CD8-positive, alpha-beta memory T cell (primary cell): ENCODE data around the gene CDKN2AIPNL. TPM values are rescaled to one million over a fixed set of nuclear protein-coding genes. Genes with fewer than 3 reads are reported as not detected.

Experiments used
- CTCF ChIA-PET: fragments of 350-600 bp; sonication (Branson Sonifier 250); formaldehyde crosslinking; loops from one replicate; lab custom pipeline; 2021; ENCODE audit warnings: antibody characterized with exemption; lab: Charles Lee
- POLR2A ChIA-PET: fragments of 350-600 bp; sonication (Branson Sonifier 250); formaldehyde crosslinking; loops from one replicate; lab custom pipeline; 2021; ENCODE audit warnings: antibody characterized with exemption; lab: Charles Lee
- DNase-seq, 5 donors: peaks; one replicate each; pipeline versions ENCODE4 v3.0.0 to v3.0.0-alpha.2; 2020 to 2022; ENCODE audit warnings: mixed read lengths in 1 of 5
- H3K27ac ChIP-seq: one replicate; pipeline ENCODE4 v1.7.0; 2013; ENCODE audit warnings: low read depth, mild to moderate bottlenecking, low read length, moderate library complexity
- H3K27me3 ChIP-seq: 2 replicates; pipeline ENCODE4 v1.7.0; 2013; ENCODE audit warnings: low read length, mild to moderate bottlenecking; ENCODE audit not compliant: insufficient read depth, poor library complexity, severe bottlenecking
- H3K36me3 ChIP-seq: 2 replicates; pipeline ENCODE4 v1.7.0; 2013; ENCODE audit warnings: mild to moderate bottlenecking, low read length, moderate library complexity; ENCODE audit not compliant: insufficient read depth
- H3K4me1 ChIP-seq: 2 replicates; pipeline ENCODE4 v1.7.0; 2013; ENCODE audit warnings: mild to moderate bottlenecking, low read length, moderate library complexity; ENCODE audit not compliant: insufficient read depth
- H3K4me3 ChIP-seq: 2 replicates; pipeline ENCODE4 v1.7.0; 2013; ENCODE audit warnings: mild to moderate bottlenecking, low read length
- H3K9me3 ChIP-seq: 2 replicates; pipeline ENCODE4 v1.7.0; 2013; ENCODE audit warnings: mild to moderate bottlenecking, low read length
- H3K27ac Mint-ChIP-seq, 8 donors: one replicate each; pipeline ENCODE4 v1.8.0; 2020 to 2021; ENCODE audit warnings: mixed read lengths in 8 of 8, mild to moderate bottlenecking in 6 of 8, inconsistent platforms in 3 of 8, moderate library complexity in 3 of 8
- H3K27me3 Mint-ChIP-seq, 2 donors: one replicate each; pipeline ENCODE4 v1.8.0; 2020 to 2021; ENCODE audit warnings: mixed read lengths in 2 of 2, mild to moderate bottlenecking in 1 of 2, moderate library complexity in 1 of 2
- H3K36me3 Mint-ChIP-seq, 3 donors: one replicate each; pipeline ENCODE4 v1.8.0; 2020 to 2021; ENCODE audit warnings: mixed read lengths in 3 of 3, inconsistent platforms in 1 of 3, mild to moderate bottlenecking in 1 of 3
- H3K4me1 Mint-ChIP-seq, 3 donors: one replicate each; pipeline ENCODE4 v1.8.0; 2020 to 2021; ENCODE audit warnings: mixed read lengths in 3 of 3, inconsistent platforms in 1 of 3, mild to moderate bottlenecking in 1 of 3
- H3K4me3 Mint-ChIP-seq, 7 donors: one replicate each; pipeline ENCODE4 v1.8.0; 2020 to 2021; ENCODE audit warnings: mixed read lengths in 7 of 7, mild to moderate bottlenecking in 6 of 7, moderate library complexity in 4 of 7, inconsistent platforms in 2 of 7
- H3K9me3 Mint-ChIP-seq, 5 donors: one replicate each; pipeline ENCODE4 v1.8.0; 2020 to 2022; ENCODE audit warnings: mixed read lengths in 5 of 5, mild to moderate bottlenecking in 3 of 5, moderate library complexity in 2 of 5, inconsistent platforms in 1 of 5
- polyA plus RNA-seq: library from polyadenylated mRNA; unstranded; fragments of 300-500 nt; fragmentation: Illumina TruSeq; gene quantifications from one replicate; pipeline ENCODE4 v1.2.3, GENCODE V29; 2021
- total RNA-seq, 2 experiments: library from RNA; stranded (reverse); gene quantifications; one replicate each; pipeline ENCODE4 v1.2.3, GENCODE V29; 2021

The CDKN2AIPNL gene
- total and polyA plus RNA-seq, 3 experiments from 2014 or later: 29.6 to 42.2 (median 42.1) TPM

- CTCF ChIA-PET: interaction anchor here (0.8 to 2.4 kb wide), 26 partner anchors 10 to 347 kb away, joined by 3 to 24 read pairs (median 5); partner anchors contain the start of genes CAMLG, DDX46 and UBE2B
- H3K36me3 Mint-ChIP-seq: peaks cover 0 to 28% (median 6%) of the 10 kb centered on the region in 3 donors
- Histone ChIP-seq H3K36me3 (no peaks in the 10 kb centered on the region), H3K27ac (peak overlapping the region; percentile 81), H3K4me1 (peaks cover 27% of the 10 kb centered on the region), H3K9me3 (no peaks in the 10 kb centered on the region), H3K27me3 (no peaks in the 10 kb centered on the region), H3K4me3 (peak overlapping the region; percentile 90)
- no peak for DNase-seq
- H3K4me3 Mint-ChIP-seq: peak overlapping the region; percentile 91 to 97 (median 92)
- H3K27ac Mint-ChIP-seq: peak overlapping the region; percentile 50 to 98 (median 90)
- H3K9me3 Mint-ChIP-seq: no peaks in the 10 kb centered on the region
- H3K4me1 Mint-ChIP-seq: peaks cover 29 to 59% (median 49%) of the 10 kb centered on the region in 3 donors
- POLR2A ChIA-PET: interaction anchor here (0.8 to 4.7 kb wide), 7 partner anchors 15 to 184 kb away, joined by 3 to 67 read pairs (median 3); partner anchors contain the start of genes JADE2 and UBE2B
- H3K27me3 Mint-ChIP-seq: peaks cover 0 to 2% of the 10 kb centered on the region in 2 donors
Measured at GRCh38 chr5:134410822-134411221, 859 bp downstream of the CDKN2AIPNL start.

DNA sequence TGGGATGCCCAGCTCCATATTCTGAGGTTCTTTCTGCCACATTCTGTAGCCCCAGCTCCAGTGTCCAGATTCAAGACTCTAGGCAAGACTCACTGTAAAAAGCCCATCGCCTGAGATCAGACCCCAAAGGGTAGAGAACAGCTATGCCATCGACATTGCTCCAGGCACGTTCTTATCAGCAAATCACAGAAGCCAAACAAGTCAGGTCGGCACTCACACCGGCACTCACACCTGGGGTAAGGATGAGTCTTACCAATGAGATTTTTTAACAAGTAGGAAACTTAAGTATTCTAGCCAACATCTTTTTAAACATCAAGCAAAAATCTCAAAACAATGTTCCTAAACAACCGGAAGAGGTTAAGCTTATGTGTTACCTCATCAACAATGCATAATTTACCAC lies 2.4 kb downstream of the CDKN2AIPNL start:
- Histone ChIP-seq H3K36me3 (no peaks in the 10 kb centered on the region), H3K27me3 (no peaks in the 10 kb centered on the region), H3K4me3 (no peak overlapping the region), H3K9me3 (no peaks in the 10 kb centered on the region), H3K27ac (no peak overlapping the region), H3K4me1 (peaks cover 27% of the 10 kb centered on the region)
- Mint-ChIP-seq H3K27me3 (peaks cover 0 to 2% of the 10 kb centered on the region in 2 donors), H3K4me1 (peaks cover 29 to 59% (median 49%) of the 10 kb centered on the region in 3 donors), H3K9me3 (no peaks in the 10 kb centered on the region), H3K27ac (peak overlapping the region in 7 of 8 donors; percentile 9 to 92 (median 64)), H3K36me3 (peaks cover 0 to 31% (median 6%) of the 10 kb centered on the region in 3 donors), H3K4me3 (peak overlapping the region; percentile 12 to 97 (median 45))
- no peak for DNase-seq
- ChIA-PET POLR2A (interaction anchor here (1.1 to 1.5 kb wide), 3 partner anchors 37 to 117 kb away, joined by 3 to 7 read pairs (median 5); no protein-coding TSS in a partner anchor), CTCF (interaction anchor here (1.6 to 2.6 kb wide), 2 partner anchors 38 to 145 kb away, joined by 5 to 6 read pairs; partner anchors contain the start of gene UBE2B)

DNA sequence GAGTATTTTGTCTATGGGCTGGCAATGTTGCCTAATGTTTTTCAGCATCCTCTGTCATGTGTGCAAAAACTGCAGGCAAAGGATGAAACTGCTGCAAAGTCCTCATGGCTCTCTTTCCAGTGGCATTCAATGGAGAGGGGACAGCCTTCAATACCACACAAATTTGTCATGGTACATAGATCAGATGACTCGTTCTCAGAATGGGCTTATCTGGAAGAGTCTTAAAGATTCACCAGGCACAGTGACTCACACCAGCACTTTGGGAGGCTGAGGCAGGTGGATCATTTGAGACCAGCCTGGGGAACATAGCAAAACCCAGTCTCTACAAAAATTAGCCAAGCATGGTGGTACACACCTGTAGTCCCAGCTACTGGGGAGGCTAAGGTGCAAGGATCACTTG lies 5.3 kb downstream of the CDKN2AIPNL start:
- CTCF ChIA-PET: interaction anchor here (1.4 kb wide), 1 partner anchor 25 kb away, joined by 3 read pairs; no protein-coding TSS in a partner anchor
- H3K36me3 ChIP-seq: no peaks in the 10 kb centered on the region
- no peak overlapping the region for H3K27ac ChIP-seq
- H3K4me1 Mint-ChIP-seq: peaks cover 20 to 41% (median 34%) of the 10 kb centered on the region in 3 donors
- H3K27me3 Mint-ChIP-seq: peaks cover 0 to 2% of the 10 kb centered on the region in 2 donors
- peak overlapping the region in 2 of 8 donors; percentile 39 to 40 for H3K27ac Mint-ChIP-seq
- H3K36me3 Mint-ChIP-seq: peaks cover 0 to 45% (median 11%) of the 10 kb centered on the region in 3 donors
- H3K4me3 ChIP-seq: no peak overlapping the region
- POLR2A ChIA-PET: no interaction called here
- peak overlapping the region in 1 of 7 donors; percentile 30 for H3K4me3 Mint-ChIP-seq
- no peaks in the 10 kb centered on the region for H3K9me3 ChIP-seq
- H3K9me3 Mint-ChIP-seq: no peaks in the 10 kb centered on the region
- no peaks in the 10 kb centered on the region for H3K27me3 ChIP-seq
- no peak for DNase-seq
- peaks cover 21% of the 10 kb centered on the region for H3K4me1 ChIP-seq

DNA sequence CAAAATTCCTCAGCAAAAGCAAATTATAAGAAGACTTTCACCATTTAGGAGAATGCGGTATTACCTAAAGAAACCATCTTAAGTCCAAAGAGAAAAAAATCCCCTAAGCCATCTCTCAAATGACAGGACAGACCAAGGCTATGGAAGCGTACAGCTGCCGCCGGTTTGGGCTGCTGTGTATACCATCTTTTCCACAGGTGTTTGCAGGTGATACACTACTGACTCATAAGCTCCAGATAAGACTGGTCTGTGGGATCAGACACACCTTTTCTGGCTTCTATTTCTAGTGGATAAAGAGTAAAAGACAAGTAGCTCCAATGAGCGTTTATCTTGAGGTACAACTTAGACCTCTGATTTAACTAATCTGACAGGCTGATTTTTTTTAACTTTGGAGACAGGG lies 7.7 kb downstream of the CDKN2AIPNL start:
- no peak for DNase-seq
- Histone ChIP-seq H3K4me1 (no peaks in the 10 kb centered on the region), H3K27me3 (no peaks in the 10 kb centered on the region), H3K27ac (no peak overlapping the region), H3K9me3 (no peaks in the 10 kb centered on the region), H3K36me3 (no peaks in the 10 kb centered on the region), H3K4me3 (no peak overlapping the region)
- peaks cover 0 to 16% (median 9%) of the 10 kb centered on the region in 3 donors for H3K4me1 Mint-ChIP-seq
- H3K9me3 Mint-ChIP-seq: no peaks in the 10 kb centered on the region
- ChIA-PET CTCF (no interaction called here), POLR2A (interaction anchor here (0.5 kb wide), 1 partner anchor 121 kb away, joined by 3 read pairs; no protein-coding TSS in a partner anchor)
- H3K27me3 Mint-ChIP-seq: no peaks in the 10 kb centered on the region
- no peak overlapping the region for H3K4me3 Mint-ChIP-seq
- H3K36me3 Mint-ChIP-seq: peaks cover 0 to 46% (median 13%) of the 10 kb centered on the region in 3 donors
- H3K27ac Mint-ChIP-seq: peak overlapping the region in 1 of 8 donors; percentile 29

GRCh38 chr5:134398609-134399155 lies 13.0 kb downstream of the CDKN2AIPNL start:
- DNase-seq: no peak
- Histone ChIP-seq H3K27ac (no peak overlapping the region), H3K9me3 (no peaks in the 10 kb centered on the region), H3K4me1 (no peaks in the 10 kb centered on the region), H3K4me3 (no peak overlapping the region), H3K27me3 (no peaks in the 10 kb centered on the region), H3K36me3 (no peaks in the 10 kb centered on the region)
- H3K4me3 Mint-ChIP-seq: no peak overlapping the region
- H3K27me3 Mint-ChIP-seq: no peaks in the 10 kb centered on the region
- CTCF ChIA-PET: no interaction called here
- H3K9me3 Mint-ChIP-seq: no peaks in the 10 kb centered on the region
- H3K4me1 Mint-ChIP-seq: peaks cover 0 to 2% (median 0%) of the 10 kb centered on the region in 3 donors
- peaks cover 0 to 67% (median 15%) of the 10 kb centered on the region in 3 donors for H3K36me3 Mint-ChIP-seq
- H3K27ac Mint-ChIP-seq: peak overlapping the region in 4 of 8 donors; percentile 11 to 78 (median 60)
- POLR2A ChIA-PET: no interaction called here

DNA sequence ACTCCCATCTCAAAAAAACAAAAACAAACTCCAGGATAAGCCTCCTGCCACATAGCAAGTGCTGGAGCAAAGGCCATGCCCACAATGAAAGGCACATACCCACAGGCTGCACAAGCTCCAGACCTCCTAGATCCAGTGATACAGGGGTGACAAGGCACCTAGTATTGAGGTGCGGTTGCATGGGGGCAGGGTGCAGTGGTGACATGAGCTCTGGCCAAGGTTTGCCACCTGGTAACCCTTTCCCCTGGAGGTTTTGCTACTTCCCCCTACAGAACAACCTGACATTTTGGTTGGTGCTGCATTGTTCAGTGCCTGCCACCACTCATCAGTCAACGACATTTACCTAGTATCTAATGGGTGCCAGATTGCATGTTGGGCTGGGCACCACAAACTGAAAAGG lies 14.5 kb downstream of the CDKN2AIPNL start:
- no peaks in the 10 kb centered on the region for H3K9me3 Mint-ChIP-seq
- no peak for DNase-seq
- peaks cover 0 to 74% (median 16%) of the 10 kb centered on the region in 3 donors for H3K36me3 Mint-ChIP-seq
- peak overlapping the region in 3 of 8 donors; percentile 6 to 48 (median 33) for H3K27ac Mint-ChIP-seq
- ChIA-PET CTCF (interaction anchor here (2.2 kb wide), 1 partner anchor 14 kb away, joined by 8 read pairs; the partner anchor contains the start of gene CDKN2AIPNL), POLR2A (no interaction called here)
- H3K27me3 ChIP-seq: no peaks in the 10 kb centered on the region
- H3K27ac ChIP-seq: no peak overlapping the region
- H3K4me1 ChIP-seq: no peaks in the 10 kb centered on the region
- no peak overlapping the region for H3K4me3 Mint-ChIP-seq
- H3K27me3 Mint-ChIP-seq: no peaks in the 10 kb centered on the region
- no peaks in the 10 kb centered on the region for H3K9me3 ChIP-seq
- no peak overlapping the region for H3K4me3 ChIP-seq
- H3K36me3 ChIP-seq: peaks cover 4% of the 10 kb centered on the region
- H3K4me1 Mint-ChIP-seq: peaks cover 0 to 2% (median 0%) of the 10 kb centered on the region in 3 donors

- H3K36me3 ChIP-seq: peaks cover 13% of the 10 kb centered on the region
- no peak for DNase-seq
- Mint-ChIP-seq H3K27ac (peak overlapping the region in 2 of 8 donors; percentile 22 to 26), H3K27me3 (no peaks in the 10 kb centered on the region), H3K4me1 (peaks cover 0 to 2% (median 1%) of the 10 kb centered on the region in 3 donors), H3K9me3 (no peaks in the 10 kb centered on the region), H3K36me3 (peaks cover 0 to 76% (median 13%) of the 10 kb centered on the region in 3 donors), H3K4me3 (no peak overlapping the region)
- POLR2A ChIA-PET: interaction anchor here (1.1 kb wide), 2 partner anchors 15 to 24 kb away, joined by 3 read pairs; partner anchors contain the start of gene CDKN2AIPNL
- H3K9me3 ChIP-seq: no peaks in the 10 kb centered on the region
- H3K4me3 ChIP-seq: no peak overlapping the region
- H3K4me1 ChIP-seq: no peaks in the 10 kb centered on the region
- CTCF ChIA-PET: interaction anchor here (1.3 to 2.2 kb wide), 2 partner anchors 15 to 181 kb away, joined by 3 to 8 read pairs; partner anchors contain the start of gene CDKN2AIPNL
- H3K27ac ChIP-seq: no peak overlapping the region
- H3K27me3 ChIP-seq: no peaks in the 10 kb centered on the region
Measured at GRCh38 chr5:134396274-134396673, 15.4 kb downstream of the CDKN2AIPNL start.

GRCh38 chr5:134394932-134395331 lies 16.7 kb downstream of the CDKN2AIPNL start:
- H3K27me3 Mint-ChIP-seq: no peaks in the 10 kb centered on the region
- H3K27ac Mint-ChIP-seq: no peak overlapping the region
- peaks cover 0 to 85% (median 14%) of the 10 kb centered on the region in 3 donors for H3K36me3 Mint-ChIP-seq
- no peaks in the 10 kb centered on the region for H3K9me3 Mint-ChIP-seq
- Histone ChIP-seq H3K9me3 (no peaks in the 10 kb centered on the region), H3K27me3 (no peaks in the 10 kb centered on the region), H3K36me3 (peaks cover 27% of the 10 kb centered on the region), H3K4me1 (no peaks in the 10 kb centered on the region), H3K4me3 (no peak overlapping the region), H3K27ac (no peak overlapping the region)
- H3K4me3 Mint-ChIP-seq: no peak overlapping the region
- H3K4me1 Mint-ChIP-seq: peaks cover 2 to 3% (median 3%) of the 10 kb centered on the region in 3 donors
- POLR2A ChIA-PET: no interaction called here
- CTCF ChIA-PET: no interaction called here
- no peak for DNase-seq
